ENCODE measurements around the gene ZNF529.

The ZNF529 gene

DNA sequence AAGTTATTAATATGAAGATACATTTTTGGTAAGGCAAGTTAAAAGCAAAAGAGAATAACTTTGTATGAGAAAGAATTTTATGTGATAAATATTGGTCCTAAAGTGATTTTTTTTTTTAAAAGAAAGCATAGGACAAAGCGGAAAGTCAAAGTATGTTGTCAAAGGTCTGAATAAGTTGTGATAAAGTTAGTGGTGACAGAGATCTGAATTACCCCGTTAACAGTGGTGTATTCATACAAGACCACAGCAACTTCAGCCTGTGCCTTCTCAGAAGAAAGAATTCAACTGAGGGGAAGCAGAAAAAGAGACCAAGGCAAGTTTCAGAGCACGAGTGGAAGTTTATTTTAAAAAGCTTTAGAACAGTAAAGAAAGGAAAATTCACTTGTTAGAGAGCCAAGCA, 64.8 kb downstream of the ZNF529 start:
- DNase-seq = no peak

DNA sequence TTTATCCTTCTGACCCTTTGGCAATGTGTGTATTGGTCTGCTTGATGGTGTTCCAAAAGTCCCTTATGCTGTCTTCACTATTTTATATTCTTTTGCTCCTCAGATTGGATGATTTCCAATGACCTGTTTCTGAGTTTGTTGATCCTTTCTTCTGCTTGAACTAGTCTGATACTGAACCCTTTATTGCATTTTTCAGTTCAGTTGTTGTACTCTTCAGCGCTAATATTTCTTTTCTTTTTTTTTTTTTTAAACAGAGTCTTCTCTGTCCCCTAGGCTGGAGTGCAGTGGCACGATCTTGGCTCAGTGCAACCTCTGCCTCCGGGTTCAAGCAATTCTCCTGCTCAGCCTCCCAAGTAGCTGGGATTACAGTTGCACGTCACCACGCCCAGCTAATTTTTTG, 71.1 kb downstream of the ZNF529 start:
- no peak for DNase-seq

DNA sequence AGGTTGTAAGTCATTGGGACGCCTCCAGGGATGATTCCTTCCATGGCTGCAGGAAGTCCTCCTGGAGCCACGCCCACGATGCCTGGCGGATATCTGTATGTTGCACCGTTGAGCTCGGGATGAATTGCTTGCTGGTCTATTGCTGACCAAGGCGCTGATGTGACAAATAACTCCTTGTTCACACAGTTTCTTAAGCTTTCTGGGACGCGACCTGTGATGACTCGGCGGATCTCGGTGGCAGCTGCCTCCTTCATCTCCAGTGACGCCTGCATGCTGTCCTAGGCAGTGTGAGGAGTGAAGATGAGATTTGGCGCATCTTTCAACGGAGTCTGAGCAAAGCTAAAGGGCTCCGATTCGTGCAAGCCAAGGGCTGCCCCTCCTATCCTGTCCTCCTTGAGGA, 76.1 kb downstream of the ZNF529 start:
- DNase-seq = no peak
